SH-SY5Y (cell line): ENCODE data around the gene SMAP2.

Experiments used
- GATA2 ChIP-seq: IDR thresholded peaks from 2 replicates; pipeline ENCODE4 v1.6.1; 2011; ENCODE audit warnings: mild to moderate bottlenecking, low read depth, low read length
- GATA3 ChIP-seq: IDR thresholded peaks from 2 replicates; pipeline ENCODE4 v1.6.1; 2011; ENCODE audit warnings: low read depth, mild to moderate bottlenecking, low read length, moderate library complexity

DNA sequence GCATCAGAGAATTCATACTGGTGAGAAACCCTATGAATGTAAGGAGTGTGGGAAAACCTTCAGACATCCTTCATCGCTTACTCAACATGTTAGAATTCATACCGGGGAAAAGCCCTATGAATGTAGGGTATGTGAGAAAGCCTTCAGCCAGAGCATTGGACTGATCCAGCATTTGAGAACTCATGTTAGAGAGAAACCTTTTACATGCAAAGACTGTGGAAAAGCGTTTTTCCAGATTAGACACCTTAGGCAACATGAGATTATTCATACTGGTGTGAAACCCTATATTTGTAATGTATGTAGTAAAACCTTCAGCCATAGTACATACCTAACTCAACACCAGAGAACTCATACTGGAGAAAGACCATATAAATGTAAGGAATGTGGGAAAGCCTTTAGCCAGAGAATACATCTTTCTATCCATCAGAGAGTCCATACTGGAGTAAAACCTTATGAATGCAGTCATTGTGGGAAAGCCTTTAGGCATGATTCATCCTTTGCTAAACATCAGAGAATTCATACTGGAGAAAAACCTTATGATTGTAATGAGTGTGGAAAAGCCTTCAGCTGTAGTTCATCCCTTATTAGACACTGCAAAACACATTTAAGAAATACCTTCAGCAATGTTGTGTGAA is 89.5 kb downstream of the SMAP2 start:
- TF ChIP-seq GATA2, result no peak
- no peak for TF ChIP-seq GATA3
